Right renal cortex interstitium (tissue), 3 donors: ENCODE data around the gene SRGAP1. TPM values are rescaled to one million over a fixed set of nuclear protein-coding genes. Genes with fewer than 3 reads are reported as not detected.

ENCODE experiments used
- DNase-seq, 3 donors: peaks; one replicate each; pipeline ENCODE4 v3.0.0-alpha.2; 2013; ENCODE audit warnings: low read depth in 3 of 3, low spot score in 2 of 3
- polyA plus RNA-seq, 3 donors: library from polyadenylated mRNA; unstranded; fragments of 120-200 nt; gene quantifications; one replicate each; pipeline ENCODE4 v1.2.1, GENCODE V29; 2013; ENCODE audit not compliant: insufficient read length in 3 of 3

The SRGAP1 gene
- polyA plus RNA-seq, 3 donors, result 21.7 to 24.0 (median 21.9) TPM

GRCh38 chr12:63929426-63929825 lies 84.9 kb downstream of the SRGAP1 start:
- no peak for DNase-seq

- DNase-seq, result no peak
Observed at GRCh38 chr12:63930971-63931370, 86.5 kb downstream of the SRGAP1 start.

GRCh38 chr12:63931703-63932102 lies 87.2 kb downstream of the SRGAP1 start:
- DNase-seq, result no peak

- DNase-seq, result no peak
Observed at GRCh38 chr12:63934936-63935335, 90.4 kb downstream of the SRGAP1 start.

DNA sequence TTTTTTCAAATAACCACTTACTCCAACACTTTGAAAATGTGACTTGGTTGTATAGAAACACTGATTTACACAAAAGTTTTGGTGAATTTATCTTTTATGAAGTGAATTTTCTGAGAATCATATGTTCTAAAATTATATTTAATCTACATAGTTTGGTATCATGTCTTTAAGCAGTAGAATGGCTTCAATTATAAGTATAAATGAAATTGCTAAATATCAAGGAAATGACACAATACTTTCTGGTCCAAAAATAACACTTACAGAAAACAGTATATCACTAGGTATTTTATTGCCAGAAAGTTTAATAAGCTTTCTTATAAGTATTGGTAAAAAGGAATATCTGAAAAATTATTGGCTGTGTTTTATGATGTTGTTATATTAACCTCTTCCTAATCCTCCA lies 90.9 kb downstream of the SRGAP1 start:
- DNase-seq, result no peak

GRCh38 chr12:63937378-63938316 lies 93.1 kb downstream of the SRGAP1 start:
- no peak for DNase-seq

DNA sequence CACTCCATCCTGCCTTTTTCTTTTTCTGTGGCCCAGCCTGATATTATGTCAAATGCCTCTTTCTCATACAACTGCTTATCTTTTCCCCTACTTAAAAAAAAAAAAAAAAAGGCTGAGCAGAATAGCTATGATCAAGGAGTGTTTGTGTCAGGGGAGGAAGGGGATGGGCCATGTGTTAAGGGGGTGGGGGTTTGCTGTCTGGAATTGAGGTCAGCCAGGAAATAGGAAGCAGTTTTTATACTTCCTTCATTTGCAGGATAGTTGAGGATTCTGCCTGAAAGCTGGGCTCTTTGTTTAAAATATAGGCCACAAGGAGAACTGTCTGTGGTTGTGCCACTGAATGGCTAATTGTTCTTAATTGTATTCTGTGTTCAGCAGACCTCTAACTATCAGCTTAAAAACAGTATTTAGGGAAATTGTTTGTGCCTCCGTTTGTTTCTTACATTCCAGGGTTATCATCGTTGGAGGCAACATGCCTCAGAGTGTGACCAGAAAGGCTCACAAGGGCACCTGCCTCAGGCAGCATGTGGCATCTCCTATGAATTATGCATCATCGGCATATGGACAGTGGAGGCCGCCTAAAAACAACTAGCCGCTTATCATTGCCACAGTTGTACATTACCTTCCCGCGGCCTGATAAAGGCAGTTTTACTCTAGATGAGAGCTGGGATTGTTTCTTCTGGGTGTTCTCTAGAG lies 96.0 kb downstream of the SRGAP1 start:
- no peak for DNase-seq

DNA sequence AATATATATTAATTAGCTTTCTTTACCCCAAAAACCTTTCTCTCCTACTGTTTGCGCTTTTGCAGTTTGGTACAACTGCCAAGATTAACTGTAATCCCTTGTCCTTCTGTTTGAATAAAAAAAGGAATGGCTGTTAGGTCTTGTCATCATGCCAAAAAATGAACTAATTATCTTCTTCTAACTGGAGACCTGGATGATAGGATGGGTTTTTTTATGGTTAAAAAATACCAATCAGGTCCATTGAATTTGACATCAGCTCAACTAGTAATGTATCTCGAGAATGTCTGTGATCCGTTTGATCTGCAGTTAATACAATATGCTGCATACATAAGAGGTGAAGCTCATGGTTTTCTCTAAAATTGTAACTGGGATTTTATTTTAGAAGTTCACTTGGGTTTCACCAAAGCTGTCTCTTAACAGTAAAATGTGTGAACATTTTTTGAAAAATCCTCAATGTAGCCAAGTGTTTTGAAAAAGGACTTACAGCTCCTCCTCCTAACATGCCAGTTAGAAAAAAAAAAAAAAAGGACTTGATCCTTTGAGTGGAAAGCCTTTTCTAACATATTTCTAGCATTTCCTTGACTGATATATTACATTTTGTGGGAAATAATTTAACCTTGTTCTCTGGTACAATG lies 96.8 kb downstream of the SRGAP1 start:
- DNase-seq, result no peak

GRCh38 chr12:63941879-63942278 lies 97.4 kb downstream of the SRGAP1 start:
- DNase-seq, result no peak

DNA sequence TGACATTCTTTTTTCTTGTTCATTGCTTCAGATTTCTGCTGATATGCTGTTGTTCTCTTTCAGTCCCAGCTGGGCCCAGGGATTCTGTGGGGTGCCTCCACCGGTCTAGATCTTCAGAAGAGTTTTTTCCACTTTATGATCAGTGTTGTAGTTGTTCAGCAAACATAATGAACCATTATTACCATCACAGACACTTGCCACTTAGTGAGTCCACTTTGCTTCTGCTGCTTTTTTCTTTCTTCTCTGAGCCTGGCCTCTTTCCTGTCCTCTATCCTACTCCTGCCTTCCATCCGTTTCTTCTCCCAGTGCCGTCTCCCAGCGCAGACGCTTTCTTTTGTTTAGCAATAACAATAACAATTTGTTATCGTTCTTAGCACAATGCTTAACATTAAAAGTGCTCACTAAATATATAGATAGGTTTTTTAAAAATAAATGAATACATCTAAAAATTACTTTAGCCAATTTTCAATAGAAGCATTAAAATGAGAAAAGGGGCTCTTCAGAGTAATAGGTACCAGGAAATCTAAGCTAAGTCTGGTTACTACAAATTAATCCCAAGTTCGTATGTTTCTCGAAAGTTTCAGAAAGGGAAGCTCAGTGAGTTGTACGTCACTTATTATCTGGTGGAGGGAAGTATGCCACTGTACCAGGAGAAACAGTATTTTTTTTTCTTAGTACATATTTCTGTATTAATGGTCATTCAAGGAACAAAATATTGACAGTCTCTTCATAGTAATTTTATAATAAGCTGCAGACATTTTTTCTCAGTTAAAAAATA lies 98.2 kb downstream of the SRGAP1 start:
- no peak for DNase-seq

DNA sequence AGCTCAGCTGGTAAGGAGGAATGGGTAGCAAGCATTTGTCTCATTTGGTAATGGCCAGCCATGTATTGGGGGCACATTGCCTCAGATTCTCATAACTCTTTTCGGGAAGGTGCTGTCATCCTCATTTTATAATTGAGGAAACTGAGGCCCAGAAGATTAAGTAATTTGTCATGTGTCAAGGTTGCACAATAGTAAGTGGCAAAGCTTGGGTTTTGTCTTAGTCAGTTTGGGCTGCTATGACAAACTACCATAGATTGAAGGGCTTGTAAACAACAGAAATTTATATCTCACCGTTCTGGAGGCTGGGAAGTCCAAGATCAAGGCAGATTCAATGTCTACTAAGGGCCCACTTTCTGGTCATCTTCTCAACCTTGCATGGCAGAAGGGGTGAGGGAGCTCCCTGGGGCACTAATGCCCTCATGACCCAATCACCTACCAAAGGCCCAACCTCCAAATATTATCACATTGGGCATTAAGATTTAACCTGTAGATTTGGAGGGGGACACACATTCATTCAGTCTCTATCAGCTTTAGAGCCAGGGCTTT lies 99.6 kb downstream of the SRGAP1 start:
- no peak for DNase-seq

DNA sequence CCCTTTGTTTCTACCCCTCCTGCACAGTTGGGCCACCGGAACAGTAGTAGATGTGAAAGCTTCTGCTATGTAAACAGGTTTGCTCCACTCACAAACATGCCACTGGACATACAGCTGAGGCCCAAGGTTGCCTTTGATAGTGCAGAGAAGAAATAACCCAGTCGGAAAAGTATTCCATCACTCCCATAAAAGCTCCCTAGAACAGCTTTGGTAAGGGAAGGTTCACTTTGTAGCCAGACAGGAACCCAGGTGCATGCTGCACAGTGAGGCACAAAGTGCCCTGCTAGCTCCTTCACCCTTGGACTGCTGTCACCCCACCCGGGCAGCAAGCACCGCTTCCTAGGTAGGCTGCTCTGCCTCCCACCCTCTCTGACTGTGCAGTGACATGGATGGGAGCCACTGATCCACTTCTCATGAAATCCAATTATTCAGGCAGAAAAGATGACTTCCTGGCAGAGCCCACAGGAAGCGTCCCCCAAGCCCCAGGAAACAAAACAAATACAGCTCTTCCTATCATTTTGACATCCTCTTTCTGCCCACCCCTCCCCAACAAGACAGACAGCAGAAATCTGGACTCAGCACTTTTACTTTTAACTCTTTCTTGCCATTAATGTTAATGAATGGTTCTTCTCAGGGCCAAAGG lies 100.2 kb downstream of the SRGAP1 start:
- DNase-seq, result no peak

DNA sequence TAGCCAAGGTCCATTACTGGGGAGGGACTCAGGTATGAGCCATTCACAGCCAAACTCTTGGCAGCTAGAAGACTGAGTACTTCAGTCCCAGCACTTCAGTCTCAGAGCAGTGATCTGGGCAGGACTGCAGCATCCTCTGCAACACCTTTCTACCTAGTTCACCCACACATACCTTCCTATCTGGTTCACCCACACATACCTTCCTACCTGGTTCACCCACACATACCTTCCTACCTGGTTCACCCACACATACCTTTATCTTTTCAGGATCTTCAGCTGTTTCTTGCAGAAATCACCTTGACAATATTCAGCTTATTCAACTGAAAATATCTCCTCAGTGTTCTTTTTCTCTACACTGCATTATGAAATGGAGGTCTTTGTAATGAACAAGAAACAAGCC lies 101.3 kb downstream of the SRGAP1 start:
- DNase-seq, result no peak

GRCh38 chr12:63948211-63948610 lies 103.7 kb downstream of the SRGAP1 start:
- no peak for DNase-seq

- DNase-seq, result no peak
Observed at GRCh38 chr12:63949902-63950301, 105.4 kb downstream of the SRGAP1 start.

DNA sequence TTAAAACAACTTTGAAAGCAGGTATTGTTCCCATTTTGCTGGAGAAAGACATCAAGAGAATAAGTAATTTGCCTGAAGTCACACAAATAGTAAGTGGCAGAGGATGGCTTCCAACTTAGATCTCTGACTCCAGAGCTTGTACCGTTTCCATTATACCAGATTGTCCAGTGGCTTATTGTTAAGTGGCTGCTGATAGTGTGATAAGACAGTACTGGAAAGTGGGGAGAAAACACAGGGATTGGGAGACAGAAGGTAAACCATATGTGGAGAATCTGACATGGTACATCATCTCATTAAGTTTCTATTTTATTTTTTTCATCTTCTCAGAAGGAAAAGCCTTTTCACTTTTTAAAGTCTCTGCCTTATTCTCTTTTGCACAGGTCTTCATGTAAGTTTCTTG lies 108.5 kb downstream of the SRGAP1 start:
- no peak for DNase-seq

DNA sequence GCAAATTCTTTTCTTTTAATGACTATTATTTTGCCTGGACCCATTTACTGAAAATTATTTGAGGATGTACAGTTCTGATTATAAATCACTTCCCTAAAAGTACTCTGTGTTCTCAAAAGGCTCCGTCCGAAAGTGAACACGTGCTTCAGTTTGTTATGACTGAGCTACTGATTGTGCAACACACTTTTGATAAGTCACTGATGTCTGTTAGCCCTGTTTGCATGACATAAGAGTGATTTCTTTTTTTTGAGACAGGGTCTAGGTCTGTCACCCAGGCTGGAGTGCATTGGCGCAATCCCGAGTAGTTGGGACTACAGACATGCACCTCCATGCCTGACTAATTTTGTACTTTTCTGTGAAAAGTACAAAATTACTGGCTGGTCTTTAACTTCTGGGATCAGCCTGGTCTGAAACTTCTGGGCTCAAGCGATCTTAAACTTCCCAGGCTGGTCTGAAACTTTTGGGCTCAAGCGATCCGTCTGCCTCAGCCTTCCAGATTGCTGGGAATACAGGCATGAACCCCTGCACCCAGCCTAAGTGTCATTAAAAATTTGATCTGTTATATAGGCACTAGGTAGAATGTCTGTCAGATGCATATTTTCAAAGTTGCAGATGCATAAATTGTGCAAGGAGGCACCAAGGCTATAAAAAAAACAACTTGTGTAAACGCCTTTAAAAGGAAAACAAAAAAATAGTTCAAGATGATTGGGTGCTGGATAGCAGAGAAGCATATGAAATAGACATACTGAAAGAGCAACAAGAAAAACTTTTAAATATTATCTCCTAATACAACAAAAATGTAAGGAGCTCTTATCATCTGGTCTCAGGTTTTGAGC lies 111.5 kb downstream of the SRGAP1 start:
- no peak for DNase-seq

DNA sequence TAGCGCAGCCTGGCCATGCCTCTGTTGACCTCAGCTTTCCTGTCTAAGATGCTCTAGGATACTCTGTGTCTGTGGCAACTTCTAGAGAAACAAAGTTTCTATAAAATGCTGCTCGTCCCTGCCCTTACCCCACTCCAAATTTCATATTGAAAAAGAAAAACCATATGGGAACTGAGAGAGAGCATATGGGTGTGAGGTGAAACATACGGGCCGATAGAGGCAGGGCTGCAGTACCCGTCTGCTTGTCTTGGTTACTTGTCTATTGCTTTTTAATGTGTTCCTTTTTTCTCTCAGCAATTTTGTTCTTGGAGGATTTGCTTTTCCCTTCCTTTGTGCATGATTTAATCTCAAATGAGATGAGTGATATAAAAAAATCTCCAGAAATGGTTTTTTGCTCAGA lies 113.0 kb downstream of the SRGAP1 start:
- no peak for DNase-seq
